HG02678 (cell line): ENCODE data around the gene SASH1.

Experiments used
- ATAC-seq: cut with Tn5 transposase; IDR thresholded peaks from one replicate; pipeline ENCODE4 v1.9.1; 2021; ENCODE audit warnings: mild to moderate bottlenecking, moderate library complexity; ENCODE audit not compliant: unreplicated experiment

SASH1 gene

DNA sequence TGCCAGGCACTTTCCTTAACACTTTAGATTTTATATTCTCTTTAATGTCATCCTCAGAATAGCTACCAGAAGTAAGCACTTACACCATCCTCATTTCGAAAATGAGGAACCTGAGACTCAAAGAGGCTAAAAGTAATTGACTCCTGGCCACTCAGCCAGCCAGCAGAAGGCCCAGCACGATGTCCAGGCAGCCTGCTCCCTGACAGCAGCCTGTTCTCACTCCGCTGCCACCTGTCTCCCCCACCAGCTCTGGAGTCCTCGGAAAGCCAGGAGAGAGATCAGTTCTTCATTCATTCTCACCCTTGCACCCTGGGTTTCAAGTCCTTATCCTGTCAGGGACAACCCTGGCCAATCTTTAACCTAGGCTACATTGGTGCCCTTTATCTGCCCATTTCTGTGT is 174.0 kb downstream of the SASH1 start:
- no peak for ATAC-seq

DNA sequence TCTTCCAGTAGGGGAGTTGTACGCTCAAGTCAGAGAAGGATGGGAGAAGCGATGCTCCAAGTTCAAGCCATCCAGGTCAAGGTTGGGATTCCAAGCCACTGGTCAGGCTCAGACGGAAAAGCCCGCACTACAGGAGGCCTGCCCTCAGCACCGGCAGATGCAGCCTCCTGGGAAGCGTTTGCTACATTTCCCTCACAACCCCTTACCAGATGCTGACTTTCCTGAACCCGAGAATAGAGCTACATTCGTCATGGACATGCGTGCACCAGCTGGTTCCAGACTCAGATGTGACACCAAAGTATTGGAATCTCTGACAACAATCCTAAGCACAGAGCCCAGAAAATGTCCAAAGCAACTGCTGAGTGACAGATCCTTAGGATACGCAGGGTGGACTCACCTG is 174.8 kb downstream of the SASH1 start:
- ATAC-seq = no peak

DNA sequence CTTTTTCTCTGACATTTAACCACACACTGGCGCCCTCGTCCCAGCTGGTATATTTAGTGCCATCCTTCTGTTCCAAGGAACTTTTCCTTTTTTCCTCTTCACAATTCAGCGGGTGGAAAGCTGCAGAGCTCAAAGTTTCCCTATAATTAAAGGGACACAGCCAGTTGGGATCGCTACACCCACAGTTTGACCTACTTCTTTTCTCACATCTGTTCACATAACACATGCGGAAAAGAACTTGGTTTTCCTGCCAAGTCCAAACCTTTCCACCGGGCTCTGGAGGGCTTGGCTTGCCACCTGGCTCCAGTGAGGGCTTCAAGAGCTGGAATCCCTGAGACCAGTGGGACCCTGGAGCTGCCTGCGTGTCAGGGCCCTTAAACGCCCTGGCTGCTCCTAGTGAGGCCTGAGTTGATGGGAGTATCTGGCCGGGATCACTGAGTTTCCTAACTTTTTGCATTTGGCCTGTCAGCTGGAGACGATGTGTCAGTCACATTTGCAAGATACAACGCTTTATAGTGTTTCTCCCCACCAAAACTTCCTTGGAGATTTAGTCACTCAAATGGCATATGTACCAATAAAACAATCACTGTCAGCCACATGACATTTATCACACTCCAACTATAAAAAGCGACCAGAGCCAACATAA is 176.0 kb downstream of the SASH1 start:
- no peak for ATAC-seq

DNA sequence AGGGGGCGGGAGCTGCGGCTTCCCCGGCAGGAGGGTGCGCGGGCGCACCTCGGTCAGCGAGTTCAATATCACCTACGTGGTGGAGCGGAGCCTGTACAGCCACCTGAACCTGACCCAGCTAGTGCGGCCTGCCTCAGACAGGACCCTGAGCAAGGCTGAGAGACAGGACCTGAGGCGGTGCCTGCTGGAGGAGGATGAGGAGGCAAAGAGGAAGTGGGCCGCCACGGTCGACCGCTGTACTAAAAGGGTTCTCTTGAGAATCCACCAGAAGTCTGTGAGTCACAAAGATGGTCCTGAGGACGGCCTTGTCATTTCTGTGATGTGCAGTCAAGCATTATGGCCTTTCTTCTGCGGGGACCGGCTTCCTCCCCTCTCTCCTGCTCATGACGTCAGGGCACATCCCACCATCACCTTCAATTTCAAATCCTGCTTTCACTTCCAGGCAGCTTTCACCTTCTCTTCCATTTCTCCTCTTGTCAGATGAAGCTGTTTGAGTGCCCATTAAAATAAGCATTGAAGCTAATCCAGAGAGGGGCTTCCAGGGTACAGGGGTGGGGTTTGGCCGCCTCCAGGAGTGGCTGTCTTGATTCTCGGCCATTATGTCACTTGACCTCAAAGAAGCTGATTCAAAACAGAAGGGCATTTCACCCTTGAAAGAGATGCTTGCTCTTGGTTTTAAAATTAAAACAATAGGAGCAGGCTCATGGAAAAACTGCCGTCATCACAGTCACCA is 177.6 kb downstream of the SASH1 start:
- peak; percentile 95 for ATAC-seq

GRCh38 chr6:148521158-148521557 is 178.5 kb downstream of the SASH1 start:
- ATAC-seq = no peak

DNA sequence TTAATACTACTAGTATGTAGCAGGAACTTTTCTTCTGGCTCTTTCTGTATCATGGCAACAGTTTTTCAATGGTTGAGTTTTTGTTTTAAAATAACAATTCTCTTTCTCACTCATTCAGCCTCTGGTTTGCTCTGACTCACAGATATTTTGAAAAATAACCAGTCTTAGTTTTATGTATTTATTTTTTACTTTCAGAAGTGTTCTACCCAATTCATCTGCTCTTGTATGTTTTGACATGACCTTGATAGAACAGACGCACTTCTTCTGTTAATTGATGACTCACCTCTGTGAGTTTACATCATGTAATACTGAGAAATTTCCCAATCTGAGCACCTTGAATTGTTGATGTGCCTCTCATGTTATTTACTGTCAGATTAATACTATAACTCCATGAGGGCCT is 178.9 kb downstream of the SASH1 start:
- ATAC-seq = no peak

DNA sequence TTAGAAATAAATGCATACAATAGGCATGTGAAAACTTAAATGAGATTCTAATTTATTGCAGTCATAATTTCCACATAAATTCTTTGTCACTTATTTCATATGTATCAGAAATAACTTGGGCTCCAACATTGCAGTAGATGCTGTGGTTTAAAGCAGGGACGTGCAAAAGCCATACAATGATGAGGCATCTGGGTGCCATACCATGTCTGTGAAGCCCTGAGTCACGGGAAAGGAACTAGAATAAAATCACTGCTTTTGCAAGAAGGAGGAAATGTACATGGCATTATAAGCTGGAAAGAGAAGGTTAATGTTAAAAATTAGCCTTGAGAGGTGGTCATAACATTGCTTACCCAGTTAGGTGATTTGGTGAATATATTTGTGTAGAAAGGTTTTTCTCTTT is 180.4 kb downstream of the SASH1 start:
- ATAC-seq = no peak

- ATAC-seq = no peak
These were observed 180.9 kb downstream of the SASH1 start for GRCh38 chr6:148523551-148523950.

- no peak for ATAC-seq
These were observed 181.8 kb downstream of the SASH1 start for GRCh38 chr6:148524471-148524882.

- no peak for ATAC-seq
These were observed 182.3 kb downstream of the SASH1 start for GRCh38 chr6:148524976-148525375.

DNA sequence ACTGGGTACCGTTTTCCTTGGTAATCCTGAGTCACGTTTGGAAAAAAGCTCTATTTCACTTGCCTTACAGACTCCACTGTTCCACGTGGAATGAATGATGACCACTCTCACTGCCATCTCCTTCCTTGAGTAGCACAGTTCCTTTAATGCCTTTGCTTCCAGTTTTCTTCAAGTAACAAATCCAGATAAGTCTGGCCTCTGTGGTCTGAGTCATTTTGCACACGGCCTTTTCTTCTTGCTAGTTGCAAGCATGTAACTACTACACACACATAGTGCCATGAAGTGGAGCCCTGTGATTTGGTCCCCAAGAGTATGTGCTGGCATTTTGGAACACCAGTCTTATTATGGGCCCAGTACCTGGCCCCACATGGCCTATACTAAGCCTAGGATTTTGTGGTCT is 182.8 kb downstream of the SASH1 start:
- ATAC-seq = no peak

- no peak for ATAC-seq
These were observed 183.5 kb downstream of the SASH1 start for GRCh38 chr6:148526145-148526544.

- ATAC-seq = no peak
These were observed 185.7 kb downstream of the SASH1 start for GRCh38 chr6:148528292-148528691.

DNA sequence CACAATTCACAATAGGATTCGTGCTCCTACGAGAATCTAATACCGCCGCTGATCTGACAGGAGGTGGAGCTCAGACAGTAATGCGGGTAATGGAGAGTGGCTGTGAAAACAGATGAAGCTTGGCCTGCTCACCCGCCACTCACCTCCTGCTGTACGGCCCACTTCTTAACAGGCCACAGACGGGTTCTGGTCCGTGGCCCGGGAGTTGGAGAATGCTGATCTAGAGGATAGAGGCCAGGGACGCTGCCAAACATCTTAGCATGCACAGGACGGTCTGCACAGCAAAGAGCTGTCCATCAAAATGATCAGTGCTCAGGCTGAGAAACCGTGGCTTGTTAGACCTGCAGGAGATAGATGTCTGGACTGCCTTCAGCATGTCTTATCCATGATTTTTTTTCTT is 186.4 kb downstream of the SASH1 start:
- no peak for ATAC-seq

DNA sequence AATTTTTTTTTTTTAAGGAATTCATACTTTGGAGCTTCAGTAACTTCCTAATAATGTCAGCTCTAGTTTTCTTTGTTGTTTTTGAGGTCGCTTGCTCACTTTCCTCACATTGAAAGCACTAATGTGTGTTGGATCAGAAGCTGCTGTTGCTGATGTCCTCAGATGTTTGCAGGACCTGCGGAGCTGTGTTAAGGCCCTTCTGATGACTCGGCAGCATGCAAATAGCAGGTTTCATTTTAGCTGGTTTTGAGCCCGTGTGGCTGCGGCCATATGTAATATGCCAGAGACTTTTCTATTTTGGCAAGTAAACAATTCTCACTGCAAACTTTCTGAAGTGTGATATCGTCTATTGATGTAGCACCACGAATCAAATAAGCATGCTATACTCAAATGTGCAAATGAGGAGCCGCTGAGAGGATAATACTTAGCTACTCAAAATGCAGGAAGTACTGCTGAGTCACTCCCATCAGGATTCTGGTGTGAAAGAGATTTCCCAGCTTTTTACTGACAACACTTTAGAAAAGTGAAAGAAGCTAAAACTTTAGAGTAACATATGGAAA is 187.8 kb downstream of the SASH1 start:
- peak; percentile 99 for ATAC-seq

DNA sequence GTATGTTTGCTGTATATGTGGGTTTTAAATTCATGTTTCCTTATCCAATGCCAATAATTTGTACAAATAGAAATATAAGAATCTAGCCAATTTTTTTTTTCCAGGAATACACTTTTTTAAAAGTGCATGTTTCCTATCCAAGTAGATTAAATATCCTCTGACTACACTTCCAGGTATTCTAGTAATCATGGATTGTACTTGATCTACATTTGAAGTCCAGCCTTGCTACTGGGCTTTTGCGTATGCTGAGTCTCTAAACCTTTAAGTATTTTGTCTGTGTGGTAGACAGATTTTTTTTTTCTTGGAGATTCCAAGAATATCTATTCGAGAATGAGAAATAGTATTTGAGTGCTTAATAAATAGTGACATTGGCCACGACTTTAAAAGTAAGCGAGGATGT is 188.3 kb downstream of the SASH1 start:
- ATAC-seq = no peak

- ATAC-seq = no peak
These were observed 190.1 kb downstream of the SASH1 start for GRCh38 chr6:148532698-148533097.

GRCh38 chr6:148533309-148534107 is 190.9 kb downstream of the SASH1 start:
- no peak for ATAC-seq

- no peak for ATAC-seq
These were observed 192.2 kb downstream of the SASH1 start for GRCh38 chr6:148534871-148535270.

DNA sequence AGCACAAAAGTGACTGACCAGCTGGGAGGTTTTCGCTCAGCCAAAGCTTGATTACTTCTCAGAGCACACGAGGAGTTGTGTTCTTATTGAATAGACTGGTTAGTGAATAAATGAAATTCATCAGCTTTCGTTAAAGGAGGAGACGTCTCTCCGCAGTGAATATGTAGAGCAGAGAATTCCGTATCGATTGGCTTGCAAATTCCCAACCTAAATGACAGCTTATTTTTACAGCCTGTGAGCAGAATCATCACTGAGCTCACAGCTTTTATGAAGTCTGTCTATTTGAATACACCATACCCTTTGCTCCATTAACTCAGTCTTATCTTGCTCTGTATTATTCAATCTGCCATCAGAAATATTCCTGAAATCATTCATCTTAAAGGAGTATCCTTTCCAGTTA is 192.7 kb downstream of the SASH1 start:
- no peak for ATAC-seq

DNA sequence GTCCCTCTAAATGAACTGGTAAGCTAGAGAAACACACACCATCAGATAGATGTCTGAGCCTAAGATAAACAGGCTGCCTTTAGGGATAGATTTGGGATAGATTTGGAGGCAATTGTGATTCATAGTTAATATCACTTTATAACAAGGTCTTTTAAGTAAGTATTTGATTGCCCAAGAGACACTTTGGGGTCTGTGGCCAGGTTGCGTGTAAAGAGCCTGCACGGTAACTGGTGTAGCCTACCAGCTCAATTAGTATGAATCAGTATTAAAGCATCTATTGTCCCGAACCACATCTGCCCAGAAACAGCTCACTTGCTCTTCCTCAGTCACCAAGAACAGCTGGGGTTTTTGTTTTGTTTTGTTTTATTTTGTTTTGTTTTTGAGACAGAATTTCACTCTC is 193.3 kb downstream of the SASH1 start:
- no peak for ATAC-seq
